B cell (primary cell): ENCODE data around the gene ANKRD66. TPM values are rescaled to one million over a fixed set of nuclear protein-coding genes. Genes with fewer than 3 reads are reported as not detected.

Experiments used
- ATAC-seq: fragments of 200-7000 bp; cut with Tn5 transposase; one replicate; pipeline ENCODE4 v1.10.0; 2021; ENCODE audit warnings: low read depth, mild to moderate bottlenecking, moderate number of reproducible peaks, moderate library complexity
- CTCF ChIA-PET: fragments of 350-600 bp; sonication (Branson Sonifier 250); formaldehyde crosslinking; loops from one replicate; lab custom pipeline; 2021; ENCODE audit warnings: antibody characterized with exemption, inconsistent platforms; lab: Charles Lee
- POLR2A ChIA-PET: fragments of 350-600 bp; sonication (Branson Sonifier 250); formaldehyde crosslinking; loops from one replicate; lab custom pipeline; 2021; ENCODE audit warnings: antibody characterized with exemption; lab: Charles Lee
- DNase-seq: peaks from one replicate; pipeline ENCODE4 v3.0.0; 2013
- H2AFZ ChIP-seq: 2 replicates; pipeline ENCODE4 v1.6.1; 2012; ENCODE audit warnings: mild to moderate bottlenecking, low read depth, low read length; ENCODE audit not compliant: insufficient read depth, poor library complexity, severe bottlenecking
- H3K27ac ChIP-seq, 2 donors: 1 replicate in 1 of 2; 2 replicates in 1 of 2; pipeline ENCODE4 v1.5.1; 2012 to 2013; ENCODE audit warnings: low read length in 2 of 2, mild to moderate bottlenecking in 2 of 2, moderate library complexity in 1 of 2
- H3K27me3 ChIP-seq, 4 experiments: fragments of 200-600 bp in 1 of 4; sonication (generic) in 1 of 4; replicated peaks in 1 of 4; 1 replicate in 2 of 4; 2 replicates in 2 of 4; pipeline versions ENCODE4 v1.6.1 to v1.7.0; 2013 to 2016; ENCODE audit warnings: low read length in 3 of 4, mild to moderate bottlenecking in 2 of 4, mixed read lengths in 1 of 4, moderate library complexity in 1 of 4; ENCODE audit not compliant: insufficient read depth in 4 of 4, control insufficient read depth in 3 of 4; ENCODE audit errors: control extremely low read depth in 1 of 4
- H3K36me3 ChIP-seq, 2 experiments: replicated peaks in 1 of 2; 1 replicate in 1 of 2; 2 replicates in 1 of 2; pipeline versions ENCODE4 v1.6.1 to v1.7.1; 2013; ENCODE audit warnings: low read length in 1 of 2; ENCODE audit not compliant: insufficient read depth in 2 of 2, control insufficient read depth in 1 of 2; ENCODE audit errors: control extremely low read depth in 1 of 2, extremely low read depth in 1 of 2
- H3K4me1 ChIP-seq, 2 donors: fragments of 200-600 bp in 1 of 2; sonication (generic) in 1 of 2; 1 replicate in 1 of 2; 2 replicates in 1 of 2; pipeline versions ENCODE4 v1.5.1 to v1.6.1; 2013 to 2017; ENCODE audit warnings: low read length in 2 of 2; ENCODE audit not compliant: control insufficient read depth in 2 of 2, insufficient read depth in 2 of 2
- H3K4me2 ChIP-seq: replicated peaks from 2 replicates; pipeline ENCODE3; 2012; ENCODE audit warnings: mild to moderate bottlenecking, low read depth, low read length; ENCODE audit not compliant: poor library complexity, severe bottlenecking
- H3K4me3 ChIP-seq, 5 experiments: fragments of 200-600 bp in 1 of 5; sonication (generic) in 1 of 5; 1 replicate in 3 of 5; 2 replicates in 2 of 5; pipeline versions ENCODE4 v1.5.1 to v1.7.0; 2011 to 2016; ENCODE audit warnings: low read length in 4 of 5, mild to moderate bottlenecking in 4 of 5, low read depth in 2 of 5, control low read depth in 1 of 5, moderate library complexity in 1 of 5; ENCODE audit not compliant: insufficient read depth in 1 of 5; ENCODE audit errors: control extremely low read depth in 1 of 5, extremely low read depth in 1 of 5
- H3K79me2 ChIP-seq: fragments of 200-600 bp; sonication (generic); one replicate; pipeline ENCODE4 v1.6.0; 2016; ENCODE audit warnings: low read length; ENCODE audit not compliant: control insufficient read depth, insufficient read depth
- H3K9ac ChIP-seq: fragments of 200-600 bp; sonication (generic); 2 replicates; pipeline ENCODE4 v1.6.1; 2017; ENCODE audit warnings: mild to moderate bottlenecking, low read length, moderate library complexity
- H3K9me3 ChIP-seq, 3 donors: one replicate each; pipeline versions ENCODE4 v1.6.1 to v1.7.1; 2013; ENCODE audit warnings: low read length in 2 of 3; ENCODE audit not compliant: control insufficient read depth in 2 of 3, insufficient read depth in 1 of 3; ENCODE audit errors: control extremely low read depth in 1 of 3
- H4K20me1 ChIP-seq: 2 replicates; pipeline ENCODE4 v1.6.0; 2012; ENCODE audit warnings: mild to moderate bottlenecking, low read length; ENCODE audit not compliant: insufficient read depth, control insufficient read depth, poor library complexity, severe bottlenecking
- H3K27ac Mint-ChIP-seq: one replicate; pipeline ENCODE4 v1.8.0; 2021; ENCODE audit warnings: mixed read lengths
- H3K27me3 Mint-ChIP-seq: one replicate; pipeline ENCODE4 v1.8.0; 2021; ENCODE audit warnings: mixed read lengths
- H3K4me1 Mint-ChIP-seq: one replicate; pipeline ENCODE4 v1.8.0; 2021; ENCODE audit warnings: mixed read lengths
- H3K4me3 Mint-ChIP-seq: one replicate; pipeline ENCODE4 v1.8.0; 2021; ENCODE audit warnings: mixed read lengths
- H3K9me3 Mint-ChIP-seq: one replicate; pipeline ENCODE4 v1.8.0; 2022; ENCODE audit warnings: mixed read lengths; ENCODE audit not compliant: insufficient read depth
- CTCF ChIP-seq: fragments of 200-600 bp; IDR thresholded peaks from one replicate; pipeline ENCODE4 v1.8.0; 2022; ENCODE audit warnings: antibody characterized with exemption, mild to moderate bottlenecking
- EZH2 ChIP-seq: IDR thresholded peaks from 2 replicates; pipeline ENCODE4 v1.6.1; 2012; ENCODE audit warnings: borderline replicate concordance, low read depth, mild to moderate bottlenecking, moderate library complexity, low read length; ENCODE audit not compliant: insufficient read depth, poor library complexity, severe bottlenecking
- WGBS: methylation state at CpG from one replicate; pipeline ENCODE4 v1.1.5; 2013; ENCODE audit warnings: missing lambda C conversion rate; ENCODE audit not compliant: insufficient coverage; 5-methylcytosine and 5-hydroxymethylcytosine counted together
- intact Hi-C: fragments of 100-400 bp; cut with micrococcal nuclease; formaldehyde crosslinking; loops from one replicate; pipeline ENCODE4 v1.10.0; 2022
- polyA plus RNA-seq: library from polyadenylated mRNA; depleted of rRNA; stranded (reverse); fragments of >200 nt; gene quantifications from 2 replicates; pipeline ENCODE4 v1.2.3, GENCODE V29; 2012
- total RNA-seq, 2 donors: library from RNA; stranded (reverse); fragments of 120-200 nt in 1 of 2; gene quantifications; 1 replicate in 1 of 2; 2 replicates in 1 of 2; pipeline versions ENCODE4 v1.2.3 to v1.2.4, GENCODE V29; 2013 to 2022

Gene ANKRD66
- total and polyA plus RNA-seq, 2 donors (not counting 1 experiment from before 2014, with no cell fraction given), result not detected

- POLR2A ChIA-PET, result no interaction called here
- Histone ChIP-seq H3K79me2 (no peaks in the 10 kb centered on the region), H3K36me3 (no peaks in the 10 kb centered on the region), H3K4me3 (no peak overlapping the region), H3K4me2 (no peak overlapping the region), H3K27me3 (no peaks in the 10 kb centered on the region), H3K4me1 (no peaks in the 10 kb centered on the region), H4K20me1 (no peaks in the 10 kb centered on the region), H3K27ac (no peak overlapping the region), H3K9ac (no peak overlapping the region), H2AFZ (no peak overlapping the region), H3K9me3 (no peaks in the 10 kb centered on the region)
- no peak overlapping the region for H3K4me3 Mint-ChIP-seq
- no peaks in the 10 kb centered on the region for H3K9me3 Mint-ChIP-seq
- H3K4me1 Mint-ChIP-seq, result no peaks in the 10 kb centered on the region
- no peak for ATAC-seq
- DNase-seq, result no peak
- no peaks in the 10 kb centered on the region for H3K27me3 Mint-ChIP-seq
- CTCF ChIA-PET, result no interaction called here
- WGBS, result no CpG with 5 or more reads among the region's 1 CpG
- TF ChIP-seq EZH2, result no peak
- TF ChIP-seq CTCF, result no peak
- intact Hi-C loops, result no loop called here
- no peak overlapping the region for H3K27ac Mint-ChIP-seq
These were observed 45.9 kb downstream of the ANKRD66 start for GRCh38 chr6:46792635-46793034.

- H3K9me3 ChIP-seq, result no peaks in the 10 kb centered on the region
- 100% methylated on average over 2 of the region's 8 CpGs for WGBS
- H3K4me1 ChIP-seq, result no peaks in the 10 kb centered on the region
- H3K27ac ChIP-seq, result no peak within 1 kb of the TSS
- ATAC-seq (no peak), DNase-seq (no peak)
- H3K4me3 ChIP-seq, result no peak within 1 kb of the TSS
- no peak for TF ChIP-seq CTCF
- no peak for TF ChIP-seq EZH2
- H3K79me2 ChIP-seq, result no peaks in the 10 kb centered on the region
- ChIA-PET POLR2A (no interaction called here), CTCF (no interaction called here)
- no peak within 1 kb of the TSS for H3K4me2 ChIP-seq
- H3K36me3 ChIP-seq, result no peaks in the 10 kb centered on the region
- Mint-ChIP-seq H3K9me3 (no peaks in the 10 kb centered on the region), H3K27ac (no peak within 1 kb of the TSS), H3K4me1 (no peaks in the 10 kb centered on the region), H3K4me3 (no peak within 1 kb of the TSS), H3K27me3 (no peaks in the 10 kb centered on the region)
- intact Hi-C loops, result no loop called here
- H3K9ac ChIP-seq, result no peak within 1 kb of the TSS
- H4K20me1 ChIP-seq, result no peaks in the 10 kb centered on the region
- H2AFZ ChIP-seq, result no peak within 1 kb of the TSS
- H3K27me3 ChIP-seq, result no peaks in the 10 kb centered on the region
These were observed 46.4 kb downstream of the ANKRD66 start, which contains the start of gene MEP1A for GRCh38 chr6:46793138-46793537. Gene MEP1A, plus strand, starts transcription at chr6:46793389. Its CDS starts 10 bp downstream, at chr6:46793399.
